Stimulated activated naive CD8-positive, alpha-beta T cell treated with anti-CD3 and anti-CD28 coated beads, Interleukin-15, Interleukin-2, amounts not matched to agents 100 ng/mL and 50 ng/mL, for 24 hours (primary cell): ENCODE results near the gene SMOC2.
"Not testable (repeated sequence)": the region's sequence is repeated elsewhere in the genome, so short reads cannot be mapped to it uniquely, and the experiment has no call there.

Experiments used
- H3K27ac Mint-ChIP-seq: one replicate; pipeline ENCODE4 v1.8.0; 2021; ENCODE audit warnings: mild to moderate bottlenecking, mixed read lengths
- H3K27me3 Mint-ChIP-seq: one replicate; pipeline ENCODE4 v1.8.0; 2021; ENCODE audit warnings: mixed read lengths
- H3K36me3 Mint-ChIP-seq: one replicate; pipeline ENCODE4 v1.8.0; 2021; ENCODE audit warnings: low read depth, mixed read lengths
- H3K4me1 Mint-ChIP-seq: one replicate; pipeline ENCODE4 v1.8.0; 2021; ENCODE audit warnings: low read depth, mixed read lengths
- H3K4me3 Mint-ChIP-seq: one replicate; pipeline ENCODE4 v1.8.0; 2021; ENCODE audit warnings: mild to moderate bottlenecking, mixed read lengths
- H3K9me3 Mint-ChIP-seq: one replicate; pipeline ENCODE4 v1.8.0; 2021; ENCODE audit warnings: mixed read lengths

The SMOC2 gene

DNA sequence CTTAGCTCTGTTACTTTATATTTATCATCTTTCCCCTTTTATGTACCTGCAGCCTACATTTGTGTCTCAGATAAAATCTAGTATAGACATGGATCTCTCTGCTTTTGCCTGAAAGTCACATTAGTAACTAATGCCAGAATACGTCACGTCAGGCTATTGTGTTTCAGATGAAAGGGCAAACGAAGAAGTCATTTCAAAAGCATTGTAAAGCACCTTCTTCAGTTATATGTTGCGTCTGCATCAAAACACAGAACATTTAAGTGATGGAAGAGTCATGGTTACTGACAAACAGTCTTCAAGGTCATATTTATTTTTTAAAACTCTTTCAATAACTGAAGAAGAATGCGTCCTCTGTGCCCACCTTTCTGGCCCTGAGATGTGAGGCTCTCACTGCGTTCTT lies 119.1 kb downstream of the SMOC2 start:
- Mint-ChIP-seq H3K27ac (no peak overlapping the region), H3K4me1 (no peaks in the 10 kb centered on the region), H3K4me3 (no peak overlapping the region), H3K27me3 (peaks cover under 1% of the 10 kb centered on the region), H3K9me3 (peaks cover 7% of the 10 kb centered on the region), H3K36me3 (no peaks in the 10 kb centered on the region)

DNA sequence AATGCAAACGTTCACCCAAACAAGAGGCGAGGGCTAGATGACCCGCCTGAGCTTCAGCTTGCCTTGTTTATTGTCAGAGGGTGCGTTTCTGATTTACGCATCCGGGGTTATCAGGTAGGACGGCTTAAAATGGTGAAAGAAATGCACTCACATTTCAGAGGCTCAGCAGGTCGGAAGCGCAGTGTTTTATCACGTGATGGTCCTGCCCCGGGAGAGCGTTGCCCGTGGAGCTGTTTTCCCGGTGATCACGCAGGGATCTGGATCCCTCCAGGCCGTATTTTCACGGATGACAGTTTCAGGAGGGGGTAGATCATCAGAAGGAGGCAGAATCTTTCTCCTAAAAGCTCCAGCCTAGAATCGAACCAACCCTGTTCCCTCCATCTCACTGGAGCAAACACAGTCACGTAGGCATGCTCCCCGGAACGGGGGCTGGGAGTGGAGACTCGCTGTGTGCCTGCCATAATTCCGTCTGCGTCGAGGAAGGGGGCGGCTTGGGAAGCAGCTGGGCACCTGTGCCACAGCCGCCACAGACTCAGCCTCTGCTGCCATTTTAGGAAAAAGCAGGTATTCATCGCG lies 121.7 kb downstream of the SMOC2 start:
- Mint-ChIP-seq H3K27me3 (peaks cover 4% of the 10 kb centered on the region), H3K27ac (no peak overlapping the region), H3K4me1 (no peaks in the 10 kb centered on the region), H3K9me3 (peaks cover 7% of the 10 kb centered on the region), H3K4me3 (no peak overlapping the region), H3K36me3 (no peaks in the 10 kb centered on the region)

DNA sequence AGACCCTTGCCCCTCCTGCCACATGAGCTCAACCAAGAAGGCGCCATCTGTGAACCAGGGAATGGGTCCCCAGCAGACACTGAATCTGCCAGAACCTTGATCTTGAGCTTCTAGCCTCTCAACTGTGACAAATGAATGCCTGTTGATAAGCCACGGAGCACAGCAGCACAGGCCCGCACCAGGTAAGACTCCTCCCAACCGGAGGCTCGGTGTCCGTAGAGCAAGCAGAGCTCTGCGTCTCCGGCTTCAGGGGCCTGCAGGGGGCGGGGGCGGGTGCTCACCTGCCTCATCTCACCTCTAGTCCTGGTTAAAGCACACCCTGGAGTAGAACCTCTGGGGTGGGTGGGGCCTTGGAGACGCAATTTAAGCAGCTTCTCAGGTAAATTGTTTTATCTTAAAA lies 122.7 kb downstream of the SMOC2 start:
- Mint-ChIP-seq H3K4me1 (no peaks in the 10 kb centered on the region), H3K27me3 (peaks cover 4% of the 10 kb centered on the region), H3K9me3 (peaks cover 6% of the 10 kb centered on the region), H3K4me3 (no peak overlapping the region), H3K27ac (no peak overlapping the region), H3K36me3 (no peaks in the 10 kb centered on the region)

DNA sequence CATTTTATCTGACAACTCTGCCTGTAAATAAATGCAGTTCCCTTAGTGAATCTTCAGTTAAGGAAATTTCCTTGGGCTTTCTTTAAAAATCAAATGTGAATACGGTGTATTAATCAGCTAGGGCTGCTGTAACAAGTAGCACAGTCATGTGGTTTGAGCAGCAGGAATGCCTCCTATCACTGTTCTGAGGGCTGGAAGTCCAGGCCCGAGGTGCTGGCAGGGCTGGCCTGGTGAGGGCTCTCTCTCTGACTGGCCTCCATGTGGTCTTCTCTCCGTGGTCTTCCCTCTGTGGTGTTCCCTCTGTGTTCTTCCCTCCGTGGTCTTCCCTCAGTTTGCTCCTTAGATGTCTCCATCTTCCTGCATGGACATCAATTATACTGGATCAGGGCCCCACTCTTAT lies 124.1 kb downstream of the SMOC2 start:
- peaks cover 4% of the 10 kb centered on the region for H3K27me3 Mint-ChIP-seq
- no peak overlapping the region for H3K4me3 Mint-ChIP-seq
- H3K27ac Mint-ChIP-seq: no peak overlapping the region
- H3K4me1 Mint-ChIP-seq: no peaks in the 10 kb centered on the region
- peaks cover 4% of the 10 kb centered on the region for H3K9me3 Mint-ChIP-seq
- no peaks in the 10 kb centered on the region for H3K36me3 Mint-ChIP-seq

DNA sequence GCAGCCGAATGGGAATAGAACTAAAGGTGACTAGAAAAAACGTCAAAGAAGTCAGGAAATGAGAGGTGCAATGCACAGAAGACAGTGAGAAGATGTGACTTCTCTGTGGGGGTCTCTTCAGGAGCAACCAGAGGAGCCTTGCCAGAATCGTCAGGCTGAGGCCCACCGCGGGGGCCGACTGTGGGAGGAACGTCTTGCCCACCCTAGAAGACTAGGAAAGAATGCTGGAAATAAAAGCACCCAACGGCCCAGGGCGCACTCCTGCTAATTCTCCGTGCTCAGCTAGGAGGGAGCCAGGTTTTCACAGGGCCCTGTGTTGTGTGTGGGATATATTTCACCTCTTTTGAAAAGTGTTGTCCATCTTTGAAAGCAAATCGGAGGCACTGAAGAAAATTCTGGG lies 129.2 kb downstream of the SMOC2 start:
- peaks cover 2% of the 10 kb centered on the region for H3K27me3 Mint-ChIP-seq
- H3K36me3 Mint-ChIP-seq: no peaks in the 10 kb centered on the region
- H3K9me3 Mint-ChIP-seq: no peaks in the 10 kb centered on the region
- no peaks in the 10 kb centered on the region for H3K4me1 Mint-ChIP-seq
- H3K27ac Mint-ChIP-seq: no peak overlapping the region
- no peak overlapping the region for H3K4me3 Mint-ChIP-seq

DNA sequence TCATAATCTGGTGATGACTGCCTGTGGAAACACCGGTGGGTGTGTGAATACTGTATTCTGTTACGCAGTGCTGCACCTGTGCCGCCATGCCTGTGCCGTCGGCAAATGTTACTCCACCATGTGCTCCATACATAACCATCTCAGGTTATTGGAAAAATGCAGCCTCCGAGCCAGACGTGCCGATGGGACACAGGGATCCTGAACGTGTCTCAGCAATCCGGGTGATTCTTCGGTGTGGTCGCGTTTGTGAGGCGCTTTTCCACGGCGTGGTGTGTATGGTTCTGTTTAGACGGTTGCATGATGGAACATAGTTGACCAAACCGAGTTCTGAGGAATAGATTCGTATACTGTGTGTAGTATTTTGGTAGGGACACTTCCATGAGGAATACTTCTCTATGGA lies 130.3 kb downstream of the SMOC2 start:
- Mint-ChIP-seq H3K27ac (no peak overlapping the region), H3K27me3 (no peaks in the 10 kb centered on the region), H3K36me3 (no peaks in the 10 kb centered on the region)

DNA sequence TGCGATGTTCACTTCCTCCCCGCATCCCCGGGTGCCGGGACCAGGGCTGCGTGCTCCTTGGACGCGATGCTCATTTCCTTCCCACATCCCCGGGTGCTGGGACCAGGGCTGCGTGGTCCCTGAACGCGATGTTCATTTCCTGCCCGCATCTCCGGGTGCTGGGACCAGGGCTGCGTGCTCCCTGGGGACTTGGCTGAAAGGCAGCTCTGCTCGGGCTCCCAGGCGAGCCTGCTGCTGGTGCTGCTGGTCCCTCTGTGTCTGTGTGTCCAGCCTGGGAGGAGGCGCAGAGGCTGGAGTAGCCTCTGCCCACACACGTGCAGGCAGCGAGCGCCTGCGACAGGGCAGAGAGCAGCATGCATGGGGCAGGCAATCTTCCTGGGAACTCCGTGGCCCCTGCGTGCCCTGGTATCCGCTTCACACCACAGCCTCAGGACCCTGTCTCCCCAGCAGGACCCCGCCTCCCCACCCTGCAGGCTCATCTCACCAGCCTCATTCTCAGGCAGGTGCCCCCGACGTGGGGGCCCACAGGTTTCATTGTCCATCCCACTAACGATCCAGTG lies 132.4 kb downstream of the SMOC2 start:
- H3K27ac Mint-ChIP-seq, H3K9me3 Mint-ChIP-seq, H3K4me3 Mint-ChIP-seq, H3K27me3 Mint-ChIP-seq, H3K36me3 Mint-ChIP-seq, H3K4me1 Mint-ChIP-seq: not testable (repeated sequence)

More for the DNA sequence above, 130.3 kb downstream of the SMOC2 start:
- no peak overlapping the region for H3K4me3 Mint-ChIP-seq
- H3K4me1 Mint-ChIP-seq: no peaks in the 10 kb centered on the region
- no peaks in the 10 kb centered on the region for H3K9me3 Mint-ChIP-seq

DNA sequence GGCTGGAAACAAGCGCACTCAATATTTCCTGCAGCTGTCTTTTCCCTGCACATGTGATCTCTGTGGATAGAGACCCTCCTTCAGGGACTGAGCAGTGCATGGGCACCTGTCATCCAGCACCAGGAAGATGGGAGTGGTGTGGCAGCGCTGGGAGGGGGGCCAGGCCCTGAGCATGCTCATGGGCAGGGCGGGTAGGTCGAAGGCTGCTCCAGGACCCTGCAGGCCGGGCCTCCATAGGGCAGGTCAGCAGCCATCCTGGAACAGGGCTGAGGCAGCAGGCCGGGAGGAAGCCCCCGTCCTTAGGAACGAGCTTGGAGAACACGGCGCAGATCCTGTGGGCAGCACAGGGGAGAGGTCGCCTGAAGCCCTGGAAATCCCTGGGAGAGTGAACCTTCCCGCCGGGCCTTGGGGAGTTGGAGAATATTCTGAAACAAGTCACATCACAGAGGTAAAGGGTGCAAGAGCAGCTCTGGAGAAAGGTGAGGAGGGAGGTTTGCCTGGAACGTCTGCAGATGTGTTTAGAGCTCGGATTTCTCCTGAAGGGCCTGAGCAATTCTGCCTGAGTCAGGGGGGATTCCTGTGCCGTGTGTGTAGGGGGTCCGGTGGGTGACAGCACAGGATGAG lies 133.2 kb downstream of the SMOC2 start:
- Mint-ChIP-seq H3K27ac (no peak overlapping the region), H3K9me3 (no peaks in the 10 kb centered on the region), H3K36me3 (no peaks in the 10 kb centered on the region)

DNA sequence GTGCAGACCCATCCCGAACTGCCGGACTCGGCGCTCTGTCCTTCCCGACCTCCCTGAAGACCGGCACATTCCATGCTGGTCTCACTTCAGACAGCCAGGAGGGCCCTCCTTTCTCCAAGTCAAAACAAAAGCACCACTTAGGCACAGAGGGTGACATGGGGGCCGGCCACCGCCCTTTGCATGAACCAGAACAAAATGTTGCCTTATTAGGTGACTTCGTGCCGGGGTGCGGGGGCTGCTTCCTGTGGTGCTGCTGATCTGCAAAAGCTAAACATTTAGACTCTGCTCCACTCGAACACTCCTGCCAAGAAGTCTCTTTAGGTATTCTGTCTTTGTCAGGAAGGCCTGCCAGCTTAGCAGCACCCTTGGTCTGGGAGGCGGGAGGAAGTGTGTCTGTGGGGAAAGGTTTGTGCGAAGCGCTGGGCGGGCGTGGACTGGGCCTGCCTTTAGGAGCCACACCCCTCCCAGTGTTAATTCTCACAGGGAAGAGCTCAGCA lies 133.8 kb downstream of the SMOC2 start:
- Mint-ChIP-seq H3K4me3 (no peak overlapping the region), H3K27me3 (no peaks in the 10 kb centered on the region), H3K27ac (no peak overlapping the region), H3K4me1 (no peaks in the 10 kb centered on the region), H3K9me3 (no peaks in the 10 kb centered on the region), H3K36me3 (no peaks in the 10 kb centered on the region)

More for the DNA sequence above, 133.2 kb downstream of the SMOC2 start:
- Mint-ChIP-seq H3K4me1 (no peaks in the 10 kb centered on the region), H3K4me3 (no peak overlapping the region), H3K27me3 (no peaks in the 10 kb centered on the region)

DNA sequence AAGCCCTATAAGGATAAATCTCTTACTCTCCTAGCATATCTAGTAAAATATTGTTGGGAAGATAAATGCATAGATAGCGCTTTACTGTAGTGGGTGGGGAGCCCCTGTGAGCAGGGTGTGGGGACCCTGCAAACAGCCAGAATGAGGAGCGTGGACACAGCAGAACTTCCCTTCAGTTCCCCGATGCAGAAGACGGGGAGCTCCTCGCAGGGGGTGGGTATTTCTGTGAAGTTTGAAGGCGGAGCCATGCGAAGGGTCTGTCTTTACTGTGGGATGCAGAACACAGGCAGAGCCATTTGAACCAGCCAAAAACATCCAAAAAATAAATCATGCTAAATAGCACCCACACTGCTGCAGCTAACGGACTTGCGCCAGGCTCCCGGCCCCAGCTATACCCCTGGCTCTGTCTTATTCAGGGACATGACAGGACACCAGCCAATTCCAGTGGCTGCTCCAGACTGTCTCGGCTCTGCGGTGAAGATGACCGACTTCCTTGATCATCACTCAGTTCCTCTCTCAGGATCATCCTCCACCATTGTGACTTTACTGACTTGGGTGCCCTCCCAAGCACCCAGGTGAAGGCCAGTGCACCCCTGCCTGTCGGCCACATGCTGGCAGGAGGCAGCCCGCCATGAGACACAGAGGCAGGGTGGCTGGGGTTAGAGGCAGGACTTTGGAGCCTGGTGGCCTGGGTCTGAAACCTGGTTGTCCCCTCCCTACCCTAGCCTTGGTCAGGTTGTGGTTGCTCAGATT lies 134.5 kb downstream of the SMOC2 start:
- Mint-ChIP-seq H3K4me1 (no peaks in the 10 kb centered on the region), H3K4me3 (no peak overlapping the region), H3K27me3 (no peaks in the 10 kb centered on the region), H3K27ac (no peak overlapping the region), H3K9me3 (no peaks in the 10 kb centered on the region), H3K36me3 (no peaks in the 10 kb centered on the region)

DNA sequence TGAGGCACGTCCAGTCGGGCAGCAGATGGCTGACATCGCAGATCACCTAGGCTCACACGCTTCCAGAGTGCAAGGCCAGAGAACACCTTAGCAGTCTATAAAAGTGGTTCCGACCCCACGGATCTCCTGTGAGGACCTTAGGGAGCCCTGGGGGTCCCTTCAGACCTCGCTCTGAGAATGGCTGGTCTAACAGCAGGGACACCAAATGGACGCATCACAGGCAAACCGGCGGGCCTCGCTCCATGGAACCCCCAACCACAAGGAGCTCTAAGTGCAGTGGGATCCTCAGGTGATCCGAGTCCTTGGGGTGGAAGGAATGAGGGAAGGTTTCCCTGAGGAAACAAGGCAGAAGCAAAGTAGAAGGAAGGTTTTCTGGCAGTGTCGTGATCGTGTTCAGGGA lies 135.4 kb downstream of the SMOC2 start:
- Mint-ChIP-seq H3K9me3 (no peaks in the 10 kb centered on the region), H3K4me1 (no peaks in the 10 kb centered on the region), H3K4me3 (no peak overlapping the region), H3K27ac (no peak overlapping the region), H3K27me3 (no peaks in the 10 kb centered on the region), H3K36me3 (no peaks in the 10 kb centered on the region)

DNA sequence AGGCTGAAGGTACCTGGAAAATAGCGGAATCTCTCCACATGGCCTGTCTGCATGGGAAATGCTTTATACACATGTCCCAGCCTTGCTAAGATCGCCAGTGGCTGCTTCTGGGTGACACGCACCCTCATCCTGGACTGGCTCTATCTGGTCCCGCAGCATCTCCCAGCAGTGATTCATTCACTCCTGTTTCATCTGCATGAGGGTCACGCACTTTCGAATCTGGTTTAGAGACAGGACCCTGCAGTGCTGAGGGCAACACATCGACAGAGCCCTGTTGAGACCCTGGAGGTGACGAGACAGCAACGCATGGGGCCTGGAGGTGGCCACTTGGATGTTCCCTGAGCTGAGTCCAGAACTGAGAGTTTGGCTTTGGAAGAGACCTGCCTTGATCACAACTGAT lies 136.5 kb downstream of the SMOC2 start:
- H3K27ac Mint-ChIP-seq: no peak overlapping the region
- no peak overlapping the region for H3K4me3 Mint-ChIP-seq
- H3K4me1 Mint-ChIP-seq: no peaks in the 10 kb centered on the region
- H3K27me3 Mint-ChIP-seq: no peaks in the 10 kb centered on the region
- no peaks in the 10 kb centered on the region for H3K9me3 Mint-ChIP-seq
- H3K36me3 Mint-ChIP-seq: no peaks in the 10 kb centered on the region

DNA sequence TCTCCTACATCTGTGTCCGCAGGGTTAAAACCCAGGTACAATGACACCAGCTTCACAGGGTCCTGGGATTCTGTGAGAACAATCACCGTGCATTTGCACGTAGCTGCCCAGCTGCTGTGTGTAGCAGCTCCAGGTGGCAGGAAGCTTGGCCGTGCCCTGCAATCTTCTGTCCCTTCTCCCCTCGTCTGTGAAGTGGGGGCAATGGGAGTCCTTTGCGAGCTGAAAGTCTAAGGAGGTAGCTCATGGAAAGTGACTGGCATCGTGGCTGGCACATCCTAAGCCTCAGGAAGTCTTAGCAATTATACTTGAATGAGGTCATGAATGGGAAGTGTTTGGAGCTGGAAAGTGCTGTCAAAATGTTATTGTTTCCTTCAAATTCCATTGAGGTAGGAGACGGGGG lies 137.1 kb downstream of the SMOC2 start:
- Mint-ChIP-seq H3K4me3 (no peak overlapping the region), H3K4me1 (no peaks in the 10 kb centered on the region), H3K27ac (no peak overlapping the region), H3K27me3 (no peaks in the 10 kb centered on the region), H3K9me3 (no peaks in the 10 kb centered on the region), H3K36me3 (no peaks in the 10 kb centered on the region)

DNA sequence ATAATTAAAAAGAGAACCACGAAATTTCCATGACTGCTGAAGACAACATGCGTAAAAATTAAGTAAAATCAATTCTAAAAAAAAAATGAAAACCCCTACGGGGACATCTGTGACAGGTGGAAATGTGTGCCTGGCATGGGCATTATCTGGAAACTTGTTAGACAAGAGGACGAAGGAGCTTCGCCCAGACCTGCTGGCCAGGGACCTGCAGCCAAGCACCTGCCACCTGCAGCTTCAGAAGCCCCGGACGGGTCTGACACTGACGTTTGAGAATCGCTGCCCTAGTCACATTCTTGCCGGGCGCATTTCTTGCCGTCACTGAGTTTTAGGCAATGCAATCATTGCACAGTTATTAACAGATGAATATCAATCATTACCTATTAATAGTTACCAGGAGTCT lies 140.3 kb downstream of the SMOC2 start:
- no peak overlapping the region for H3K4me3 Mint-ChIP-seq
- H3K4me1 Mint-ChIP-seq: no peaks in the 10 kb centered on the region
- H3K27ac Mint-ChIP-seq: no peak overlapping the region
- no peaks in the 10 kb centered on the region for H3K27me3 Mint-ChIP-seq
- no peaks in the 10 kb centered on the region for H3K9me3 Mint-ChIP-seq
- H3K36me3 Mint-ChIP-seq: no peaks in the 10 kb centered on the region

DNA sequence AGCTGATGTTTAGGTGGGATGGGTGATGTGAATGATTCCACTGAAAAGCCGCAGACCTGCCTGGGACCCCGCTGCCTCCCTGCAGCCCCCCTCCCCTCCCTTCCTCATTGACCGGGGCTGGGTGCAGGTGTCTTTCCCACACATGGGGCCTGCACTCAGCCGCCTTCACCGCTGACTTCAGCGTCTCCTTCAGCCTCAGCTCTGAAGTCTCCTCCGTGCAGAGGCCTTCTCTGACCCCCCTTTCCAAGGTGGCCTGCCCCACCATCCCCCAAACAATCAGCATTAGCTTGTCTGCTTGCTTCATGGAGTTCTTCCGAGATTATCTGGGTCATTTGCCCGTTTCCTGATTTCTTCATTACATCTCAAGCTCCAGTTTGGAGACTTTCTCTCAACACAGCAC lies 140.7 kb downstream of the SMOC2 start:
- Mint-ChIP-seq H3K27ac (no peak overlapping the region), H3K4me1 (no peaks in the 10 kb centered on the region), H3K4me3 (no peak overlapping the region), H3K9me3 (no peaks in the 10 kb centered on the region), H3K36me3 (no peaks in the 10 kb centered on the region), H3K27me3 (no peaks in the 10 kb centered on the region)
